GM12865 (cell line): ENCODE measurements around the gene ELOVL5.

Source experiments
- DNase-seq: peaks from one replicate; pipeline ENCODE4 v3.0.0; 2010; ENCODE audit warnings: low read depth
- H3K4me3 ChIP-seq: 2 replicates; pipeline ENCODE4 v1.5.1; 2011; ENCODE audit warnings: mild to moderate bottlenecking, low read depth, low read length, control low read depth
- TF ChIP-seq, protein P1 (sequence below): IDR thresholded peaks from 2 replicates; pipeline ENCODE4 v1.5.1; 2011; ENCODE audit warnings: low read length, control low read depth, low read depth, inconsistent platforms; ENCODE audit not compliant: insufficient read depth; ENCODE audit errors: missing control alignments

ELOVL5 gene

GRCh38 chr6:53331678-53332077 lies 17.1 kb downstream of the ELOVL5 start:
- H3K4me3 ChIP-seq: no peak overlapping the region
- TF ChIP-seq, protein P1, sequence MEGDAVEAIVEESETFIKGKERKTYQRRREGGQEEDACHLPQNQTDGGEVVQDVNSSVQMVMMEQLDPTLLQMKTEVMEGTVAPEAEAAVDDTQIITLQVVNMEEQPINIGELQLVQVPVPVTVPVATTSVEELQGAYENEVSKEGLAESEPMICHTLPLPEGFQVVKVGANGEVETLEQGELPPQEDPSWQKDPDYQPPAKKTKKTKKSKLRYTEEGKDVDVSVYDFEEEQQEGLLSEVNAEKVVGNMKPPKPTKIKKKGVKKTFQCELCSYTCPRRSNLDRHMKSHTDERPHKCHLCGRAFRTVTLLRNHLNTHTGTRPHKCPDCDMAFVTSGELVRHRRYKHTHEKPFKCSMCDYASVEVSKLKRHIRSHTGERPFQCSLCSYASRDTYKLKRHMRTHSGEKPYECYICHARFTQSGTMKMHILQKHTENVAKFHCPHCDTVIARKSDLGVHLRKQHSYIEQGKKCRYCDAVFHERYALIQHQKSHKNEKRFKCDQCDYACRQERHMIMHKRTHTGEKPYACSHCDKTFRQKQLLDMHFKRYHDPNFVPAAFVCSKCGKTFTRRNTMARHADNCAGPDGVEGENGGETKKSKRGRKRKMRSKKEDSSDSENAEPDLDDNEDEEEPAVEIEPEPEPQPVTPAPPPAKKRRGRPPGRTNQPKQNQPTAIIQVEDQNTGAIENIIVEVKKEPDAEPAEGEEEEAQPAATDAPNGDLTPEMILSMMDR: no peak
- no peak for DNase-seq

GRCh38 chr6:53330137-53330536 lies 18.6 kb downstream of the ELOVL5 start:
- no peak for DNase-seq
- H3K4me3 ChIP-seq: no peak overlapping the region
- TF ChIP-seq, protein P1: no peak

DNA sequence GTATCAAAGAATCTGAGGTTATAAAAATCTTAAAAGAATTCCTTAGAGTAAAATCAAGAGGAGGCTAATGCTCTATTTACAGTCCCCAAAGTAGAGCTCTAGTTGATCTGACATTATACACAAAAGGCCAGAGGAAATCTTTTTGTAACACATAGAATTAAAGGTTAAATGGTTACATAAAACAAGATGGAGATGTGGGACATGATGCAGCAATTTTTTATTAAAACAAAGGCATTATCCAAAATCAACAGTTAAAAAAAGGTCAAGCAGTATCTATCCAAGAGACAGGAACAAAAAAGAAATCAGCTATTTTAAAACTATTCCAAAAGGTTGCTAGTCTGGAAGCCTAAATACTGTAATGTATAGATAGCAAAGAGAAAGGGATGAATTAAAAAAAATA lies 20.4 kb downstream of the ELOVL5 start:
- DNase-seq: no peak
- H3K4me3 ChIP-seq: no peak overlapping the region
- TF ChIP-seq, protein P1: no peak

- no peak overlapping the region for H3K4me3 ChIP-seq
- TF ChIP-seq, protein P1: no peak
- DNase-seq: no peak
Observed at GRCh38 chr6:53327017-53327395, 21.7 kb downstream of the ELOVL5 start.

- TF ChIP-seq, protein P1: no peak
- DNase-seq: no peak
- H3K4me3 ChIP-seq: no peak overlapping the region
Observed at GRCh38 chr6:53326372-53327016, 22.3 kb downstream of the ELOVL5 start.

- no peak for DNase-seq
- no peak overlapping the region for H3K4me3 ChIP-seq
- TF ChIP-seq, protein P1: no peak
Observed at GRCh38 chr6:53325785-53326184, 23.0 kb downstream of the ELOVL5 start.

GRCh38 chr6:53322188-53323029 lies 26.3 kb downstream of the ELOVL5 start:
- TF ChIP-seq, protein P1: no peak
- no peak for DNase-seq
- no peak overlapping the region for H3K4me3 ChIP-seq
